Sigmoid colon (tissue), 4 donors: ENCODE measurements around the gene NT5C1B.

Experiments
- CTCF ChIP-seq, 4 experiments: fragments of 450-650 bp in 3 of 4; fragments of 200-600 bp in 1 of 4; IDR thresholded peaks; one replicate each; pipeline ENCODE4 v1.5.1; 2016 to 2019; ENCODE audit warnings: antibody characterized with exemption in 4 of 4, mild to moderate bottlenecking in 3 of 4, moderate library complexity in 2 of 4
- EP300 ChIP-seq, 4 donors: sonication (generic); formaldehyde crosslinking; IDR thresholded peaks; one replicate each; pipeline ENCODE4 v1.6.1; 2017; ENCODE audit warnings: antibody characterized with exemption in 4 of 4
- POLR2A ChIP-seq, 2 donors: fragments of 450-650 bp; IDR thresholded peaks; one replicate each; pipeline ENCODE4 v1.6.1; 2016; ENCODE audit warnings: antibody characterized with exemption in 2 of 2, mild to moderate bottlenecking in 2 of 2, moderate library complexity in 2 of 2
- POLR2AphosphoS5 ChIP-seq, 4 donors: sonication (generic); formaldehyde crosslinking; IDR thresholded peaks; one replicate each; pipeline ENCODE4 v1.6.1; 2017; ENCODE audit warnings: antibody characterized with exemption in 4 of 4

GRCh38 chr2:18589354-18589753 is at the start of gene NT5C1B:
- TF ChIP-seq CTCF (IDR thresholded peaks at IDR 0.05) (no peak), POLR2A (IDR thresholded peaks at IDR 0.05) (no peak), POLR2AphosphoS5 (IDR thresholded peaks at IDR 0.05) (no peak), EP300 (IDR thresholded peaks at IDR 0.05) (no peak)
